Loucy (cell line): ENCODE measurements around the gene CELSR3.

Experiments used
- EZH2phosphoT487 ChIP-seq: fragments of 200-600 bp; IDR thresholded peaks from 2 replicates; pipeline ENCODE4 v1.6.1; 2018; ENCODE audit warnings: antibody characterized with exemption, mild to moderate bottlenecking, moderate library complexity, borderline replicate concordance
- TF ChIP-seq, protein P1 (sequence below): fragments of 200-600 bp; sonication (generic); conservative IDR thresholded peaks from 2 replicates; pipeline ENCODE4 v1.5.1; 2014; ENCODE audit warnings: mild to moderate bottlenecking, antibody characterized with exemption, low read length

DNA sequence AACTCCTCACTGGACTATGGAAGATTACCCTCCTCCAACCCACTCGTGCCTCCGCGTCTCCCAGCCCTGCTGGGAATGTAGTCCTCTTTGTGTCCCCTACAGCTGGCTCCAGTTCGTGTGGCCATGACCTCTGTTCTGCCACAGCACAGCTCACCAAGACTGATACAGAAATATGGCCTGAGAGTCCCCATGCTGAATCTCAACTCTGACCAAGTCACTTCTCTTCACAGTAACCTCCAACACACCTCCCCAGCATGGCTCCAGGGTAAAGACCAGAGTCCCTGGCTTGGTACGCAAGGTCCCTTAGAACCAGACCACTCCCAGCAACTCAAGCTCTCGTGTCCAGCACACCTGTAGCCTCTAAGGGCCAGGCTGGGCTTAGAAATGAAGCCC lies 65.3 kb downstream of the CELSR3 start:
- no peak for TF ChIP-seq EZH2phosphoT487
- TF ChIP-seq, protein P1, sequence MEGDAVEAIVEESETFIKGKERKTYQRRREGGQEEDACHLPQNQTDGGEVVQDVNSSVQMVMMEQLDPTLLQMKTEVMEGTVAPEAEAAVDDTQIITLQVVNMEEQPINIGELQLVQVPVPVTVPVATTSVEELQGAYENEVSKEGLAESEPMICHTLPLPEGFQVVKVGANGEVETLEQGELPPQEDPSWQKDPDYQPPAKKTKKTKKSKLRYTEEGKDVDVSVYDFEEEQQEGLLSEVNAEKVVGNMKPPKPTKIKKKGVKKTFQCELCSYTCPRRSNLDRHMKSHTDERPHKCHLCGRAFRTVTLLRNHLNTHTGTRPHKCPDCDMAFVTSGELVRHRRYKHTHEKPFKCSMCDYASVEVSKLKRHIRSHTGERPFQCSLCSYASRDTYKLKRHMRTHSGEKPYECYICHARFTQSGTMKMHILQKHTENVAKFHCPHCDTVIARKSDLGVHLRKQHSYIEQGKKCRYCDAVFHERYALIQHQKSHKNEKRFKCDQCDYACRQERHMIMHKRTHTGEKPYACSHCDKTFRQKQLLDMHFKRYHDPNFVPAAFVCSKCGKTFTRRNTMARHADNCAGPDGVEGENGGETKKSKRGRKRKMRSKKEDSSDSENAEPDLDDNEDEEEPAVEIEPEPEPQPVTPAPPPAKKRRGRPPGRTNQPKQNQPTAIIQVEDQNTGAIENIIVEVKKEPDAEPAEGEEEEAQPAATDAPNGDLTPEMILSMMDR = no peak
